Stomach smooth muscle (tissue), 2 donors: ENCODE measurements around the gene UBTD2.

Experiments used
- H3K27ac ChIP-seq: one replicate; pipeline ENCODE4 v1.7.0; 2013; ENCODE audit warnings: mild to moderate bottlenecking, low read length, inconsistent platforms
- H3K27me3 ChIP-seq, 2 donors: one replicate each; pipeline ENCODE4 v1.7.0; 2013; ENCODE audit warnings: low read length in 2 of 2; ENCODE audit not compliant: insufficient read depth in 2 of 2, control insufficient read depth in 1 of 2
- H3K36me3 ChIP-seq, 2 donors: one replicate each; pipeline ENCODE4 v1.7.0; 2013; ENCODE audit warnings: low read length in 2 of 2; ENCODE audit not compliant: control insufficient read depth in 2 of 2, insufficient read depth in 2 of 2
- H3K4me1 ChIP-seq: one replicate; pipeline ENCODE4 v1.7.0; 2013; ENCODE audit warnings: low read length; ENCODE audit not compliant: control insufficient read depth, insufficient read depth
- H3K4me3 ChIP-seq, 2 donors: one replicate each; pipeline ENCODE4 v1.7.0; 2013; ENCODE audit warnings: low read length in 2 of 2
- H3K9ac ChIP-seq, 2 donors: one replicate each; pipeline ENCODE4 v1.7.0; 2013; ENCODE audit warnings: low read length in 2 of 2, mild to moderate bottlenecking in 1 of 2
- H3K9me3 ChIP-seq, 2 donors: one replicate each; pipeline ENCODE4 v1.7.0; 2013; ENCODE audit warnings: low read length in 2 of 2; ENCODE audit not compliant: control insufficient read depth in 2 of 2
- donor health status: healthy.
- donor health status: Pancreatic carcinoma.

The UBTD2 gene

GRCh38 chr5:172311605-172312004, 28.0 kb upstream of the UBTD2 start:
- H3K4me1 ChIP-seq = no peaks in the 10 kb centered on the region
- no peak overlapping the region for H3K27ac ChIP-seq
- no peak overlapping the region for H3K4me3 ChIP-seq
- H3K36me3 ChIP-seq = no peaks in the 10 kb centered on the region
- H3K9ac ChIP-seq = no peak overlapping the region
- no peaks in the 10 kb centered on the region for H3K27me3 ChIP-seq
- no peaks in the 10 kb centered on the region for H3K9me3 ChIP-seq

DNA sequence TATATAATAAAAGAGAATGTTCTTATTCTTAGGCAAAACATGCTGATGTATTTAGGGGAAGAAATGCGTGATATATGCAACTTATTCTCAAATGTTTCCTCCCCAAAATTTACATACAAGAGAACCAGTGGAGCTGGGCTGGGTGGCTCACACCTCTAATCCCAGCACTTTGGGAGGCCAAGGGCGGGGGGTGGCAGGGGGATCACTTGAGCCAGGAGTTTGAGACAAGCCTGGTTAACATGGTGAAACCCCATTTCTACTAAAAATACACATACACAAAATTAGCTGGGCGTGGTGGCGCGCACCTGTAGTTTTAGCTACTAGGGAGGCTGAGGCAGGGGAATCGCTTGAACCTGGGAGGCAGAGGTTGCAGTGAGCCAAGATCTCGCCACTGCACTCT, 27.5 kb upstream of the UBTD2 start:
- H3K36me3 ChIP-seq = no peaks in the 10 kb centered on the region
- H3K4me1 ChIP-seq = no peaks in the 10 kb centered on the region

DNA sequence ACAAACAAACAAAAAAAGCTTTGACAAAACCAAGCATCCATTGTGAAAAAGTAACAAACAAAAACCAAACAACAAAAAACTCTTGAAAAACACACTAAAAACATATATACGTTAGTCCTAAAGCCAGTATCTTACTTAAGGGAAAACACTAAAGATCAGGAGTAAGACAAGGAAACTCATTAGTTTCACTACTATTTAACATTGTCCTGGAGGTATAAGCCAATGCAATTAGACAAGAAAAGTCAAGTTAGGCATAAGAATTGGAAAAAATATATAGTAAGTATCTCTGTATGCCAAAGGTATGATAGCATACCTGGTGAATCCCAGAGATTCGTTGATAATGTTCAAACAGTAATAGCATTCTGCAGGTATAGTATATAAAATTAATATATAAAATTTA, 21.8 kb upstream of the UBTD2 start:
- H3K4me3 ChIP-seq = no peak overlapping the region
- H3K9ac ChIP-seq = no peak overlapping the region
- no peaks in the 10 kb centered on the region for H3K4me1 ChIP-seq
- no peaks in the 10 kb centered on the region for H3K9me3 ChIP-seq
- no peak overlapping the region for H3K27ac ChIP-seq
- H3K27me3 ChIP-seq = no peaks in the 10 kb centered on the region
- no peaks in the 10 kb centered on the region for H3K36me3 ChIP-seq

More for the DNA sequence above, 27.5 kb upstream of the UBTD2 start:
- Histone ChIP-seq H3K9me3 (no peaks in the 10 kb centered on the region), H3K27ac (no peak overlapping the region), H3K27me3 (no peaks in the 10 kb centered on the region), H3K9ac (no peak overlapping the region), H3K4me3 (no peak overlapping the region)

GRCh38 chr5:172303572-172304335, 20.2 kb upstream of the UBTD2 start:
- H3K4me1 ChIP-seq = no peaks in the 10 kb centered on the region
- H3K9ac ChIP-seq = no peak overlapping the region
- no peak overlapping the region for H3K27ac ChIP-seq
- no peaks in the 10 kb centered on the region for H3K36me3 ChIP-seq
- no peak overlapping the region for H3K4me3 ChIP-seq
- H3K9me3 ChIP-seq = no peaks in the 10 kb centered on the region
- no peaks in the 10 kb centered on the region for H3K27me3 ChIP-seq

DNA sequence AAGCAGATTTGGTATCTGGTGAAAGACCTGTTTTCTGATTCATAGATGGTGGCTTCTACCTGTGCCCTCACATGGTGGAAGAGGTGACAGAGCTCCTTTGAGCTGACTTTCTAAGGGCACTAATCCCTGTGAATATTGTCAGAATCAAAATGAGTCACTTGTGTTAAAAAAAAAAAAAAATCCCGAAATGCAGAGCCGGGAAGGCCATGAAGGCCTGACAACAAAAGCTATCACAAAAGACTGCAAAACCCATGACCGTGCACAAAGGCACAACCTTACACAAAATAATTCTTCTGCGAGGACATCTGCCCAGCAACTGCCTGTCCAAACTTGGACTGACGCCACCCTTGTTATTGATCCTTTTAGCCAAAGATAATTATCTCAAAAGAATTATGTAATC, 19.6 kb upstream of the UBTD2 start:
- H3K9me3 ChIP-seq = no peaks in the 10 kb centered on the region
- no peaks in the 10 kb centered on the region for H3K27me3 ChIP-seq
- no peak overlapping the region for H3K4me3 ChIP-seq
- H3K27ac ChIP-seq = no peak overlapping the region
- H3K4me1 ChIP-seq = no peaks in the 10 kb centered on the region
- no peak overlapping the region for H3K9ac ChIP-seq
- H3K36me3 ChIP-seq = no peaks in the 10 kb centered on the region

DNA sequence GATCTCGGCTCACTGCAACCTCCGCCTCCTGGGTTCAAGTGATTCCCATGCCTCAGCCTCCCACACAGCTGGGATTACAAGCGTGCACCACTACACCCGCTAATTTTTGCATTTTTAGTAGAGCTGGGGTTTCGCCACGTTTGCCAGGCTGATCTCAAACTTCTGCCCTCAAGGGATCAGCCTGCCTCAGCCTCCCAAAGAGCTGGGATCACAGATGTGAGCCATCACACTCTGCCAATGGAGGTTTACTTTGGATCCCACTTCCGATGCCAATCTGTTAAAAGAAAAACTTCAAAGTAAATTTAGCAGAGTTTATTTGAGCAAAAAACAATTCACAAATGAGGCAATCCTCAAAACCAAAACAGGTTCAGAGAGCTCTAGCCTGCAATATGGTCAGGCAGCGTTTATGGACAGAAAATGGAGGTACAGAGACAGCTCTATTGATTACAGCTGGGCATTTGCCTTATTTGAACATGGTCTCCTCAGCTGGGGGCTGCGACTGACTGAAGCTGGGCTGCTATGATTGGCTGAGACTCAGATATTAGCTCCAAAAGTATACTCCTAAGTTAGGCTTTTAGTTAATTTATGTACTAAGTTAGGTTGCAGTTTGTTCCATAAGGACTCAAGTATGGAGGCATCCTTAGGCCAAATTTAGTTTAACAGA, 18.6 kb upstream of the UBTD2 start:
- no peaks in the 10 kb centered on the region for H3K4me1 ChIP-seq
- H3K9ac ChIP-seq = no peak overlapping the region
- no peaks in the 10 kb centered on the region for H3K36me3 ChIP-seq
- no peak overlapping the region for H3K4me3 ChIP-seq
- H3K9me3 ChIP-seq = no peaks in the 10 kb centered on the region
- no peaks in the 10 kb centered on the region for H3K27me3 ChIP-seq
- no peak overlapping the region for H3K27ac ChIP-seq

- no peak overlapping the region for H3K9ac ChIP-seq
- no peak overlapping the region for H3K4me3 ChIP-seq
- H3K27me3 ChIP-seq = no peaks in the 10 kb centered on the region
- H3K36me3 ChIP-seq = no peaks in the 10 kb centered on the region
- H3K27ac ChIP-seq = no peak overlapping the region
- H3K4me1 ChIP-seq = no peaks in the 10 kb centered on the region
- H3K9me3 ChIP-seq = no peaks in the 10 kb centered on the region
These were observed 16.4 kb upstream of the UBTD2 start for GRCh38 chr5:172299916-172300439.

GRCh38 chr5:172294831-172295230, 11.3 kb upstream of the UBTD2 start:
- no peaks in the 10 kb centered on the region for H3K27me3 ChIP-seq
- H3K4me3 ChIP-seq = no peak overlapping the region
- no peaks in the 10 kb centered on the region for H3K36me3 ChIP-seq
- peaks cover 3% of the 10 kb centered on the region for H3K4me1 ChIP-seq
- no peak overlapping the region for H3K9ac ChIP-seq
- no peaks in the 10 kb centered on the region for H3K9me3 ChIP-seq
- no peak overlapping the region for H3K27ac ChIP-seq

DNA sequence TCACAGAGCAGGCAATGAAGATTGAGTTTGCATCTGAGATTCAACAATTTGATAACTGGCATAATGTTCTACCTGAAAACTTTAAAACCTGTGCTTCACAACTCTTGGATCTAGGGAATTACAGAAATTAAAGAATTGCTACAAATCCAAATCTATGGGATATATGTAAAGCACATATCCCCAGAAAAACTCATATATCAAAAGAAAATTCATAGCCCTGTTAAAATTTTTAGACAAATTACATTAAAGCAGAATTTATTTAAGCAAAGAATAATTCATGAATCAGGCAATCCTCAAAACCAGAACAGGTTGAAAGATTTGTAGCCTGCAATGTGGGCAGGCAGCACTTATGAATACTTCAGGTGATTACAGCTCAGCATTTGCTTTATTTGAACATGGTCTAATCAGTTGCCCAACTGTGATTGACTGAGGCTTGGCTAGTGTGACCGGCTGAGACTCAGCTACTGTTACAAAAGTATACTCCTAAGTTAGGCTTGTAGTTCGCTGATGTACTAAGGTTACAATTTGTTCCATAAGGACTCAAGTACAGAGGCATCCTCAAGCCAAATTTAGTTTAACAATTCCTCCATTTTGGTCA, 10.3 kb upstream of the UBTD2 start:
- Histone ChIP-seq H3K4me1 (peaks cover 3% of the 10 kb centered on the region), H3K9me3 (no peaks in the 10 kb centered on the region), H3K27me3 (no peaks in the 10 kb centered on the region), H3K4me3 (no peak overlapping the region), H3K36me3 (no peaks in the 10 kb centered on the region), H3K27ac (no peak overlapping the region), H3K9ac (no peak overlapping the region)

- peaks cover 3% of the 10 kb centered on the region for H3K4me1 ChIP-seq
- no peaks in the 10 kb centered on the region for H3K36me3 ChIP-seq
- no peak overlapping the region for H3K9ac ChIP-seq
- H3K27me3 ChIP-seq = no peaks in the 10 kb centered on the region
- no peaks in the 10 kb centered on the region for H3K9me3 ChIP-seq
- no peak overlapping the region for H3K4me3 ChIP-seq
- H3K27ac ChIP-seq = no peak overlapping the region
These were observed 9.6 kb upstream of the UBTD2 start for GRCh38 chr5:172293054-172293744.
